HepG2 (cell line): Measurements from ENCODE around the gene GSK3B. TPM values are rescaled to one million over a fixed set of nuclear protein-coding genes. Genes with fewer than 3 reads are reported as not detected.

ENCODE experiments used
- CC2D1A ChIP-seq: sonication (generic); formaldehyde crosslinking; IDR thresholded peaks from 2 replicates; pipeline ENCODE4 v1.8.1; 2023; ENCODE audit warnings: mild to moderate bottlenecking, missing genetic modification reagents
- ELF3 ChIP-seq: IDR thresholded peaks from 2 replicates; pipeline ENCODE4 v1.6.1; 2016; ENCODE audit warnings: missing genetic modification reagents, missing compliant biosample characterization
- ELF4 ChIP-seq: sonication (generic); formaldehyde crosslinking; IDR thresholded peaks from 2 replicates; pipeline ENCODE4 v1.5.0; 2020; ENCODE audit warnings: missing genetic modification reagents, mild to moderate bottlenecking, moderate library complexity, borderline replicate concordance
- FIP1L1 ChIP-seq: fragments of 200-400 bp; formaldehyde crosslinking; IDR thresholded peaks from 2 replicates; pipeline ENCODE4 v1.6.1; 2018; ENCODE audit warnings: low read depth, mild to moderate bottlenecking, low read length, moderate library complexity, borderline replicate concordance; ENCODE audit not compliant: insufficient read depth
- IKZF1 ChIP-seq: fragments of 450-650 bp; IDR thresholded peaks from 2 replicates; pipeline ENCODE4 v1.7.1; 2016
- ISL2 ChIP-seq: sonication (generic); formaldehyde crosslinking; IDR thresholded peaks from 2 replicates; pipeline ENCODE4 v1.5.0; 2020; ENCODE audit warnings: missing genetic modification reagents
- KLF11 ChIP-seq: IDR thresholded peaks from 2 replicates; pipeline ENCODE4 v1.6.1; 2016; ENCODE audit warnings: missing compliant biosample characterization
- MAFK ChIP-seq, 2 experiments: IDR thresholded peaks in 1 of 2; conservative IDR thresholded peaks in 1 of 2; 2 replicates each; pipeline ENCODE4 v1.6.1; 2011; ENCODE audit warnings: improper control_type of control experiment in 2 of 2, low read length in 2 of 2
- NAIF1 ChIP-seq: sonication (generic); formaldehyde crosslinking; IDR thresholded peaks from 2 replicates; pipeline ENCODE4 v1.5.0; 2020; ENCODE audit warnings: mild to moderate bottlenecking, missing genetic modification reagents, borderline replicate concordance
- RXRA ChIP-seq: sonication (generic); formaldehyde crosslinking; IDR thresholded peaks from 2 replicates; pipeline ENCODE4 v1.5.1; 2020; ENCODE audit warnings: missing genetic modification reagents
- SMARCE1 ChIP-seq: fragments of 450-650 bp; IDR thresholded peaks from 2 replicates; pipeline ENCODE4 v1.6.1; 2017; ENCODE audit warnings: borderline replicate concordance
- ZNF121 ChIP-seq: sonication (generic); formaldehyde crosslinking; IDR thresholded peaks from 2 replicates; pipeline ENCODE4 v1.5.0; 2020; ENCODE audit warnings: mild to moderate bottlenecking, missing genetic modification reagents
- ZNF552 ChIP-seq: sonication (generic); formaldehyde crosslinking; IDR thresholded peaks from 2 replicates; pipeline ENCODE4 v1.9.0; 2022; ENCODE audit warnings: missing genetic modification reagents, mild to moderate bottlenecking, borderline replicate concordance
- ZNF589 ChIP-seq: sonication (generic); formaldehyde crosslinking; conservative IDR thresholded peaks from 2 replicates; pipeline ENCODE4 v1.8.0; 2022; ENCODE audit warnings: mild to moderate bottlenecking, moderate library complexity, missing genetic modification reagents
- ZNF605 ChIP-seq: sonication (generic); formaldehyde crosslinking; IDR thresholded peaks from 2 replicates; pipeline ENCODE4 v1.8.0; 2022; ENCODE audit warnings: mild to moderate bottlenecking, missing genetic modification reagents
- ZNF792 ChIP-seq: IDR thresholded peaks from 2 replicates; pipeline ENCODE4 v1.6.1; 2016
- polyA plus RNA-seq, 8 experiments: library from polyadenylated mRNA; depleted of rRNA in 3 of 8; stranded (reverse) in 7 of 8; unstranded in 1 of 8; fragments of >200 nt; fragmentation: Illumina TruSeq in 4 of 8; extraction: Trizol in 4 of 8; gene quantifications; 2 replicates each; pipeline versions ENCODE4 v1.2.1 to v1.2.3, GENCODE V29; 2011 to 2016; ENCODE audit warnings: low read depth in 4 of 8, missing spikeins in 1 of 8, mixed read lengths in 1 of 8; ENCODE audit not compliant: insufficient read depth in 1 of 8
- total RNA-seq, 5 experiments: library from RNA; depleted of rRNA; stranded (reverse); fragments of >200 nt; fragmentation: Illumina TruSeq; extraction: Trizol; gene quantifications; 2 replicates each; pipeline ENCODE4 v1.2.3, GENCODE V29; 2016; ENCODE audit warnings: low read depth in 1 of 5
- TF ChIP-seq, protein P1 (sequence below): sonication (generic); formaldehyde crosslinking; conservative IDR thresholded peaks from 2 replicates; pipeline ENCODE4 v1.8.0; 2022; ENCODE audit warnings: mild to moderate bottlenecking, moderate library complexity, missing genetic modification reagents
- TF ChIP-seq, protein P2 (sequence below): sonication (generic); formaldehyde crosslinking; IDR thresholded peaks from 2 replicates; pipeline ENCODE4 v1.5.0; 2020; ENCODE audit warnings: missing genetic modification reagents, mild to moderate bottlenecking, borderline replicate concordance
- TF ChIP-seq, protein P3 (sequence below): sonication (generic); formaldehyde crosslinking; IDR thresholded peaks from 2 replicates; pipeline ENCODE4; 2020; ENCODE audit warnings: missing genetic modification reagents, mild to moderate bottlenecking, borderline replicate concordance
- TF ChIP-seq, protein P4 (sequence below): sonication (generic); formaldehyde crosslinking; IDR thresholded peaks from 2 replicates; pipeline ENCODE4 v1.5.0; 2020; ENCODE audit warnings: mild to moderate bottlenecking, missing genetic modification reagents, moderate library complexity
- TF ChIP-seq, protein P5 (sequence below): sonication (generic); formaldehyde crosslinking; IDR thresholded peaks from 2 replicates; pipeline ENCODE4 v1.8.0; 2022; ENCODE audit warnings: mild to moderate bottlenecking, missing genetic modification reagents, moderate library complexity

GSK3B gene
- total and polyA plus RNA-seq, 2 of the 13 experiments (the other 11 are each of a cell fraction or from before 2014, with no cell fraction given), result 22.3 to 30.1 TPM

DNA sequence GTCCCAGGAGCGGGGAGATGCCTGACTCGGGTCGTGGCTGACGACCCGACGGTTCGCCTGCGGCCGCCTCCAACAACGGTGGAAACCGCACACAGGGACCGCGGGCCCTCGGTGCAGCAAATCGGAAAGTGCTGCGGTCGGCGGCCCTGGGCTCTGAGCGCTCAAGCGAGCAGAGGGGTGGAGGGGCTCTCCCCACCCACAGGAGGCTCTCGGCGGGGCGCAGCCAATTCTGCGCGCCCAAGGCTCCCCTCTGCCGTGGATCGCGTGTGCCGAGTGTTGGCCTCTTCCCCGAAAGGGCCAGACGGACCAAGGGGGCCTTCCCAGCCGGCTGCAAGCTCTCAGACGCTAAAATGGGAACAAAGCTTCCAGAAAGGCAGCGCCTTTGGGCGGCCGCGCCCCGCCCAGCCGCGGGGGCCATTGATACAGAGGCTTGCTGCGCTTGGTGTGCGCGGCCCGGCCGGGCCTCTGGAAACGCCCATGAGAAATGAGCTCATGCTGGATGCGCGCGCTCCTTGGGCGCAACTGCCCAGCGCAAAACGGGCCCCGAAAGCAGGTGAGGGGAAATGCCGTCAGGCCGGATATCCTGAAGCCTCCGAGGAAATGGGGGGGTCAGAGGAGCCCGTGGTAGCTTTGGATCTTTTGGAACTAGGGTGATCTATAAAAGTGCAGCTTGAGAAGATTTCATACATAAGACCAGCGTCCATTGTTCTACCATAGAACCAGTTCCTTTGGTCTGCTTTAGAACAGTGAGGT lies 1.2 kb upstream of the GSK3B start (continued):
- TF ChIP-seq ZNF552 (CRISPR knock-in tag), result no peak; the same call in 1 of the 2 replicates
- TF ChIP-seq ZNF605 (CRISPR knock-in tag), result peak; percentile 94
- TF ChIP-seq MAFK (conservative IDR thresholded peaks at IDR 0.05 in 1 of 2, IDR thresholded peaks at IDR 0.05 in 1 of 2; ENCODE audit: low read length in 2 of 2), result no peak
- TF ChIP-seq, protein P1, sequence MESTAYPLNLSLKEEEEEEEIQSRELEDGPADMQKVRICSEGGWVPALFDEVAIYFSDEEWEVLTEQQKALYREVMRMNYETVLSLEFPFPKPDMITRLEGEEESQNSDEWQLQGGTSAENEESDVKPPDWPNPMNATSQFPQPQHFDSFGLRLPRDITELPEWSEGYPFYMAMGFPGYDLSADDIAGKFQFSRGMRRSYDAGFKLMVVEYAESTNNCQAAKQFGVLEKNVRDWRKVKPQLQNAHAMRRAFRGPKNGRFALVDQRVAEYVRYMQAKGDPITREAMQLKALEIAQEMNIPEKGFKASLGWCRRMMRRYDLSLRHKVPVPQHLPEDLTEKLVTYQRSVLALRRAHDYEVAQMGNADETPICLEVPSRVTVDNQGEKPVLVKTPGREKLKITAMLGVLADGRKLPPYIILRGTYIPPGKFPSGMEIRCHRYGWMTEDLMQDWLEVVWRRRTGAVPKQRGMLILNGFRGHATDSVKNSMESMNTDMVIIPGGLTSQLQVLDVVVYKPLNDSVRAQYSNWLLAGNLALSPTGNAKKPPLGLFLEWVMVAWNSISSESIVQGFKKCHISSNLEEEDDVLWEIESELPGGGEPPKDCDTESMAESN (CRISPR knock-in tag), result peak; percentile 59; the same call in 1 of the 2 replicates
- peak; percentile 47; the same call in 1 of the 2 replicates for TF ChIP-seq ZNF589 (CRISPR knock-in tag)
- no peak; the same call in 1 of the 2 replicates for TF ChIP-seq ZNF792
- TF ChIP-seq IKZF1, result no peak
- no peak for TF ChIP-seq FIP1L1
- no peak for TF ChIP-seq CC2D1A (CRISPR knock-in tag)
- TF ChIP-seq ZNF121, result peak; percentile 47; the same call in 1 of the 2 replicates
- peak; percentile 77; the same call in 1 of the 2 replicates for TF ChIP-seq RXRA (CRISPR knock-in tag)
- TF ChIP-seq, protein P2, sequence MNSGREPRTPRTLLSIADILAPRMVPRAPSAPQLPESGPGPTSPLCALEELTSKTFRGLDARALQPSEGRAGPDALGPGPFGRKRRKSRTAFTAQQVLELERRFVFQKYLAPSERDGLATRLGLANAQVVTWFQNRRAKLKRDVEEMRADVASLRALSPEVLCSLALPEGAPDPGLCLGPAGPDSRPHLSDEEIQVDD (CRISPR knock-in tag), result peak; percentile 42; the same call in 1 of the 2 replicates
- TF ChIP-seq, protein P3, sequence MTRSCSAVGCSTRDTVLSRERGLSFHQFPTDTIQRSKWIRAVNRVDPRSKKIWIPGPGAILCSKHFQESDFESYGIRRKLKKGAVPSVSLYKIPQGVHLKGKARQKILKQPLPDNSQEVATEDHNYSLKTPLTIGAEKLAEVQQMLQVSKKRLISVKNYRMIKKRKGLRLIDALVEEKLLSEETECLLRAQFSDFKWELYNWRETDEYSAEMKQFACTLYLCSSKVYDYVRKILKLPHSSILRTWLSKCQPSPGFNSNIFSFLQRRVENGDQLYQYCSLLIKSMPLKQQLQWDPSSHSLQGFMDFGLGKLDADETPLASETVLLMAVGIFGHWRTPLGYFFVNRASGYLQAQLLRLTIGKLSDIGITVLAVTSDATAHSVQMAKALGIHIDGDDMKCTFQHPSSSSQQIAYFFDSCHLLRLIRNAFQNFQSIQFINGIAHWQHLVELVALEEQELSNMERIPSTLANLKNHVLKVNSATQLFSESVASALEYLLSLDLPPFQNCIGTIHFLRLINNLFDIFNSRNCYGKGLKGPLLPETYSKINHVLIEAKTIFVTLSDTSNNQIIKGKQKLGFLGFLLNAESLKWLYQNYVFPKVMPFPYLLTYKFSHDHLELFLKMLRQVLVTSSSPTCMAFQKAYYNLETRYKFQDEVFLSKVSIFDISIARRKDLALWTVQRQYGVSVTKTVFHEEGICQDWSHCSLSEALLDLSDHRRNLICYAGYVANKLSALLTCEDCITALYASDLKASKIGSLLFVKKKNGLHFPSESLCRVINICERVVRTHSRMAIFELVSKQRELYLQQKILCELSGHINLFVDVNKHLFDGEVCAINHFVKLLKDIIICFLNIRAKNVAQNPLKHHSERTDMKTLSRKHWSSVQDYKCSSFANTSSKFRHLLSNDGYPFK, result peak; percentile 95
- TF ChIP-seq, protein P4, sequence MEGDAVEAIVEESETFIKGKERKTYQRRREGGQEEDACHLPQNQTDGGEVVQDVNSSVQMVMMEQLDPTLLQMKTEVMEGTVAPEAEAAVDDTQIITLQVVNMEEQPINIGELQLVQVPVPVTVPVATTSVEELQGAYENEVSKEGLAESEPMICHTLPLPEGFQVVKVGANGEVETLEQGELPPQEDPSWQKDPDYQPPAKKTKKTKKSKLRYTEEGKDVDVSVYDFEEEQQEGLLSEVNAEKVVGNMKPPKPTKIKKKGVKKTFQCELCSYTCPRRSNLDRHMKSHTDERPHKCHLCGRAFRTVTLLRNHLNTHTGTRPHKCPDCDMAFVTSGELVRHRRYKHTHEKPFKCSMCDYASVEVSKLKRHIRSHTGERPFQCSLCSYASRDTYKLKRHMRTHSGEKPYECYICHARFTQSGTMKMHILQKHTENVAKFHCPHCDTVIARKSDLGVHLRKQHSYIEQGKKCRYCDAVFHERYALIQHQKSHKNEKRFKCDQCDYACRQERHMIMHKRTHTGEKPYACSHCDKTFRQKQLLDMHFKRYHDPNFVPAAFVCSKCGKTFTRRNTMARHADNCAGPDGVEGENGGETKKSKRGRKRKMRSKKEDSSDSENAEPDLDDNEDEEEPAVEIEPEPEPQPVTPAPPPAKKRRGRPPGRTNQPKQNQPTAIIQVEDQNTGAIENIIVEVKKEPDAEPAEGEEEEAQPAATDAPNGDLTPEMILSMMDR (CRISPR knock-in tag), result no peak; the same call in none of the 2 replicates
- TF ChIP-seq NAIF1 (CRISPR knock-in tag), result no peak
- peak; percentile 20; the same call in 1 of the 2 replicates for TF ChIP-seq ELF3 (CRISPR knock-in tag)
- TF ChIP-seq, protein P5, sequence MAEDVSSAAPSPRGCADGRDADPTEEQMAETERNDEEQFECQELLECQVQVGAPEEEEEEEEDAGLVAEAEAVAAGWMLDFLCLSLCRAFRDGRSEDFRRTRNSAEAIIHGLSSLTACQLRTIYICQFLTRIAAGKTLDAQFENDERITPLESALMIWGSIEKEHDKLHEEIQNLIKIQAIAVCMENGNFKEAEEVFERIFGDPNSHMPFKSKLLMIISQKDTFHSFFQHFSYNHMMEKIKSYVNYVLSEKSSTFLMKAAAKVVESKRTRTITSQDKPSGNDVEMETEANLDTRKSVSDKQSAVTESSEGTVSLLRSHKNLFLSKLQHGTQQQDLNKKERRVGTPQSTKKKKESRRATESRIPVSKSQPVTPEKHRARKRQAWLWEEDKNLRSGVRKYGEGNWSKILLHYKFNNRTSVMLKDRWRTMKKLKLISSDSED (CRISPR knock-in tag), result no peak
- TF ChIP-seq KLF11 (CRISPR knock-in tag), result 0 out of 2 replicates have a peak, but pooled peaks have one; percentile 7
- TF ChIP-seq SMARCE1, result no peak
- TF ChIP-seq ISL2 (CRISPR knock-in tag), result peak; percentile 41; the same call in 1 of the 2 replicates
- TF ChIP-seq ELF4 (CRISPR knock-in tag), result no peak
